H9 (cell line): Measurements from ENCODE around the gene ZSCAN30. TPM values are rescaled to one million over a fixed set of nuclear protein-coding genes. Genes with fewer than 3 reads are reported as not detected.

Experiments used
- DNase-seq: peaks from one replicate; pipeline ENCODE4 v3.0.0-alpha.2; 2017
- H2AFZ ChIP-seq: one replicate; pipeline ENCODE4 v1.6.1; 2013; ENCODE audit warnings: mild to moderate bottlenecking, low read length, control low read depth, moderate library complexity
- H2AK5ac ChIP-seq: 2 replicates; pipeline ENCODE4 v1.6.1; 2013; ENCODE audit warnings: low read length, control low read depth, mixed read lengths; ENCODE audit not compliant: insufficient read length
- H2BK120ac ChIP-seq: one replicate; pipeline ENCODE4 v1.6.1; 2013; ENCODE audit warnings: low read depth, mild to moderate bottlenecking, low read length, control low read depth, inconsistent platforms; ENCODE audit not compliant: poor library complexity, severe bottlenecking
- H2BK12ac ChIP-seq: 2 replicates; pipeline ENCODE4 v1.6.1; 2013; ENCODE audit warnings: low read length, control low read depth, mixed read lengths, low read depth; ENCODE audit not compliant: insufficient read length
- H2BK15ac ChIP-seq: 2 replicates; pipeline ENCODE4 v1.6.1; 2013; ENCODE audit warnings: low read depth, low read length, control low read depth
- H2BK20ac ChIP-seq: one replicate; pipeline ENCODE4 v1.6.1; 2013; ENCODE audit warnings: low read depth, mild to moderate bottlenecking, low read length, control low read depth, inconsistent platforms; ENCODE audit not compliant: poor library complexity, severe bottlenecking
- H2BK5ac ChIP-seq: 2 replicates; pipeline ENCODE4 v1.6.1; 2013; ENCODE audit warnings: low read length, control low read depth, mixed read lengths; ENCODE audit not compliant: insufficient read length
- H3K14ac ChIP-seq: 2 replicates; pipeline ENCODE4 v1.6.1; 2013; ENCODE audit warnings: low read length, control low read depth; ENCODE audit not compliant: insufficient read depth
- H3K18ac ChIP-seq: 2 replicates; pipeline ENCODE4 v1.6.1; 2013; ENCODE audit warnings: low read depth, mild to moderate bottlenecking, mixed read lengths, low read length, control low read depth; ENCODE audit not compliant: insufficient read length
- H3K23ac ChIP-seq: 2 replicates; pipeline ENCODE4 v1.6.1; 2013; ENCODE audit warnings: low read length, control low read depth, mixed read lengths, low read depth; ENCODE audit not compliant: insufficient read length
- H3K23me2 ChIP-seq: 2 replicates; pipeline ENCODE4 v1.6.1; 2013; ENCODE audit warnings: low read depth, mild to moderate bottlenecking, mixed read lengths, low read length, control low read depth; ENCODE audit not compliant: insufficient read length, poor library complexity, severe bottlenecking
- H3K27ac ChIP-seq: 2 replicates; pipeline ENCODE4 v1.5.1; 2013; ENCODE audit warnings: low read length, control low read depth, mixed read lengths, low read depth; ENCODE audit not compliant: insufficient read length
- H3K27me3 ChIP-seq: 2 replicates; pipeline ENCODE4 v1.6.1; 2013; ENCODE audit warnings: low read length, control low read depth, inconsistent platforms; ENCODE audit not compliant: insufficient read depth
- H3K4ac ChIP-seq: 2 replicates; pipeline ENCODE4 v1.6.1; 2013; ENCODE audit warnings: low read depth, mild to moderate bottlenecking, control low read depth, inconsistent platforms, low read length, moderate library complexity
- H3K4me1 ChIP-seq: 2 replicates; pipeline ENCODE4 v1.6.1; 2013; ENCODE audit warnings: low read length, control low read depth, inconsistent platforms; ENCODE audit not compliant: insufficient read depth
- H3K4me2 ChIP-seq: 2 replicates; pipeline ENCODE4 v1.6.1; 2013; ENCODE audit warnings: low read length, control low read depth, mixed read lengths; ENCODE audit not compliant: insufficient read length, insufficient read depth
- H3K56ac ChIP-seq: 2 replicates; pipeline ENCODE4 v1.6.1; 2013; ENCODE audit warnings: low read depth, mild to moderate bottlenecking, mixed read lengths, low read length, control low read depth; ENCODE audit not compliant: insufficient read length
- H3K79me1 ChIP-seq: 2 replicates; pipeline ENCODE4 v1.6.1; 2013; ENCODE audit warnings: low read depth, mild to moderate bottlenecking, moderate library complexity, low read length, control low read depth, inconsistent platforms; ENCODE audit not compliant: insufficient read depth, poor library complexity, severe bottlenecking
- H3K79me2 ChIP-seq: 2 replicates; pipeline ENCODE4 v1.6.1; 2013; ENCODE audit warnings: low read length, control low read depth, inconsistent platforms; ENCODE audit not compliant: insufficient read depth
- H3K9ac ChIP-seq: 2 replicates; pipeline ENCODE4 v1.6.1; 2013; ENCODE audit warnings: low read length, control low read depth, mixed read lengths; ENCODE audit not compliant: insufficient read length; ENCODE audit errors: extremely low read depth
- H3K9me3 ChIP-seq: one replicate; pipeline ENCODE4 v1.6.1; 2013; ENCODE audit warnings: low read depth, low read length, inconsistent platforms; ENCODE audit not compliant: control insufficient read depth
- H3T11ph ChIP-seq: one replicate; pipeline ENCODE4 v1.6.1; 2013; ENCODE audit warnings: mild to moderate bottlenecking, low read length, control low read depth, inconsistent platforms
- H4K20me1 ChIP-seq: one replicate; pipeline ENCODE4 v1.6.1; 2013; ENCODE audit not compliant: control insufficient read depth, insufficient read length, insufficient read depth
- H4K5ac ChIP-seq: 2 replicates; pipeline ENCODE4 v1.6.1; 2013; ENCODE audit warnings: low read depth, mild to moderate bottlenecking, mixed read lengths, low read length, control low read depth; ENCODE audit not compliant: insufficient read length
- H4K8ac ChIP-seq: replicated peaks from 2 replicates; pipeline ENCODE4 v1.6.1; 2013; ENCODE audit warnings: low read length, control low read depth, mixed read lengths, low read depth; ENCODE audit not compliant: insufficient read length
- H4K91ac ChIP-seq: 2 replicates; pipeline ENCODE4 v1.6.1; 2013; ENCODE audit warnings: low read depth, mild to moderate bottlenecking, moderate library complexity, mixed read lengths, low read length, control low read depth; ENCODE audit not compliant: insufficient read length
- H3K27ac Mint-ChIP-seq, 3 experiments: 2 replicates in 2 of 3; 3 replicates in 1 of 3; pipeline ENCODE4 v1.8.0; 2020 to 2021; ENCODE audit warnings: mixed read lengths in 3 of 3, mild to moderate bottlenecking in 1 of 3, moderate library complexity in 1 of 3
- H3K27me3 Mint-ChIP-seq: 2 replicates; pipeline ENCODE4 v1.8.0; 2021; ENCODE audit warnings: low read depth, mild to moderate bottlenecking, moderate library complexity, mixed read lengths
- H3K36me3 Mint-ChIP-seq, 3 experiments: 2 replicates in 2 of 3; 3 replicates in 1 of 3; pipeline ENCODE4 v1.8.0; 2020 to 2021; ENCODE audit warnings: low read depth in 3 of 3, mixed read lengths in 3 of 3; ENCODE audit not compliant: insufficient read depth in 1 of 3
- H3K4me1 Mint-ChIP-seq, 2 experiments: 2 replicates each; pipeline ENCODE4 v1.8.0; 2020; ENCODE audit warnings: mixed read lengths in 2 of 2
- H3K4me3 Mint-ChIP-seq, 2 experiments: 2 replicates in 1 of 2; 3 replicates in 1 of 2; pipeline ENCODE4 v1.8.0; 2020 to 2021; ENCODE audit warnings: mild to moderate bottlenecking in 2 of 2, mixed read lengths in 2 of 2, moderate library complexity in 1 of 2
- H3K9me3 Mint-ChIP-seq, 2 experiments: 2 replicates in 1 of 2; 3 replicates in 1 of 2; pipeline ENCODE4 v1.8.0; 2020; ENCODE audit warnings: mild to moderate bottlenecking in 2 of 2, mixed read lengths in 2 of 2, moderate library complexity in 1 of 2
- CTCF ChIP-seq: fragments of 200-600 bp; sonication (generic); conservative IDR thresholded peaks from 3 replicates; pipeline ENCODE4 v1.8.0; 2021; ENCODE audit warnings: antibody characterized with exemption, mild to moderate bottlenecking
- WGBS: extraction: QIAGEN DNeasy Blood & Tissue Kit; methylation state at CpG from one replicate; pipeline ENCODE4 v1.1.7; 2013; ENCODE audit warnings: missing lambda C conversion rate, low lambda C conversion rate, mixed read lengths; ENCODE audit not compliant: insufficient read length; ENCODE audit errors: extremely low coverage; 5-methylcytosine and 5-hydroxymethylcytosine counted together
- total RNA-seq: library from RNA; stranded (reverse); gene quantifications from 2 replicates; pipeline ENCODE4 v1.2.1, GENCODE V29; 2021

Gene ZSCAN30
- total RNA-seq, 1 experiment from 2014 or later = 11.6 TPM

DNA sequence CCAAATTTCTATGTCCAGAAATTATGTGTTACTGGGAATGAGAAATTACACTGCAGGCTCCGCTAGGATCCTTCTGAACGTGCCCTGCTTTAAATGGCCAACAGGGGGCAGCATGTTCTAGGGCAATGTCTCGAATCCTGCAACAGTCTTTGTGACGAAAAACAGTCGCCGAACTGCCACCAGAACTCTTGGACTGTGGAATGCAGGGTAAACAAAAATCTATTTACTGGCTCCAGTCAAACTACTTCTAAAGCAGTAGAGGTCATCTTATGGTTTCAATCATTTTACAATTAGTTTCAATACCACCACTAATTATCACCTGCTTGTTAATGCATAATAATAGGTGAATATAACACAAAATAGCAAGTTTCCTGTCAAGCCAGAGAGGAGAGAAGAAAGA is 59.0 kb downstream of the ZSCAN30 start:
- TF ChIP-seq CTCF = peak; percentile 96
- H3K14ac ChIP-seq = no peak overlapping the region
- H4K91ac ChIP-seq = no peak overlapping the region
- H3K23me2 ChIP-seq = no peaks in the 10 kb centered on the region
- H2AK5ac ChIP-seq = no peak overlapping the region
- no peak overlapping the region for H2BK12ac ChIP-seq
- H3K23ac ChIP-seq = no peak overlapping the region
- no peak overlapping the region for H2AFZ ChIP-seq
- no peak overlapping the region for H3K4me2 ChIP-seq
- no CpG with 5 or more reads among the region's 6 CpGs for WGBS
- no peak overlapping the region for H3K9ac ChIP-seq
- H3K79me1 ChIP-seq = no peaks in the 10 kb centered on the region
- H2BK5ac ChIP-seq = no peak overlapping the region
- no peak overlapping the region for H4K8ac ChIP-seq
- H3K36me3 Mint-ChIP-seq = no peaks in the 10 kb centered on the region
- H3K79me2 ChIP-seq = no peaks in the 10 kb centered on the region
- no peaks in the 10 kb centered on the region for H3K9me3 ChIP-seq
- no peak overlapping the region for H3K4ac ChIP-seq
- H3K18ac ChIP-seq = no peak overlapping the region
- H3K27me3 ChIP-seq = no peaks in the 10 kb centered on the region
- no peak overlapping the region for H3T11ph ChIP-seq
- peak; percentile 74 for DNase-seq
- no peak overlapping the region for H2BK120ac ChIP-seq
- no peaks in the 10 kb centered on the region for H3K4me1 ChIP-seq
- peaks cover 3% of the 10 kb centered on the region in 2 experiments for H3K4me1 Mint-ChIP-seq
- no peak overlapping the region for H4K5ac ChIP-seq
- 0 out of 2 replicates have a peak, but pooled peaks cover 2% of the 10 kb centered on the region for H3K27me3 Mint-ChIP-seq
- no peaks in the 10 kb centered on the region for H3K9me3 Mint-ChIP-seq
- H2BK20ac ChIP-seq = no peak overlapping the region
- no peak overlapping the region for H2BK15ac ChIP-seq
- peak overlapping the region in 1 of 3 experiments; percentile 89; a peak in 1 of 7 replicates for H3K27ac Mint-ChIP-seq
- peak overlapping the region in 1 of 2 experiments; percentile 7; a peak in 1 of 5 replicates for H3K4me3 Mint-ChIP-seq
- no peak overlapping the region for H3K56ac ChIP-seq
- no peaks in the 10 kb centered on the region for H4K20me1 ChIP-seq
- H3K27ac ChIP-seq = no peak overlapping the region
